ENCODE data around the gene MAP2K6. TPM values are rescaled to one million over a fixed set of nuclear protein-coding genes. Genes with fewer than 3 reads are reported as not detected.

Gene MAP2K6
- total and polyA plus RNA-seq, 11 donors = 0.61 to 5.1 (median 1.4) TPM

DNA sequence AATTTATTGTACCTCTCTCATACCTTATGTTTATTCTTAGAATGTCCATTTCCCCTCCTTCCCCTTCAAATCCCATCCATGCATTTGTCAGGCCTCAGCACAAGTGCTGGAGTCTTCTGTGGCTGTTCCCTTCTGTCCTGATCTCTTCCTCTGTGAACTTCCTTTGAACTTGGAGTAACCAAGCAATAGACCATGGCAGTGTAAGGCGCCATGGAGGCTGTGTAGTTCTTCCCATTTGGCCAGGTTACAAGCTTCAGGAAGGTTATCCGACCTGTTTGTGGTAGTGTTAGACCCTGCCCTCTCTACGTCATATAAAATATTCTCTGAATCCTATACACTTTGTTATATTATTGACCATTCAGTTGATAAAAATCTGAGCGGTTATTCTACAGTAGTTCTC, 28.6 kb downstream of the MAP2K6 start:
- H3K4me3 ChIP-seq = no peak overlapping the region
- no peak overlapping the region for H3K27ac ChIP-seq
- TF ChIP-seq, protein P1, sequence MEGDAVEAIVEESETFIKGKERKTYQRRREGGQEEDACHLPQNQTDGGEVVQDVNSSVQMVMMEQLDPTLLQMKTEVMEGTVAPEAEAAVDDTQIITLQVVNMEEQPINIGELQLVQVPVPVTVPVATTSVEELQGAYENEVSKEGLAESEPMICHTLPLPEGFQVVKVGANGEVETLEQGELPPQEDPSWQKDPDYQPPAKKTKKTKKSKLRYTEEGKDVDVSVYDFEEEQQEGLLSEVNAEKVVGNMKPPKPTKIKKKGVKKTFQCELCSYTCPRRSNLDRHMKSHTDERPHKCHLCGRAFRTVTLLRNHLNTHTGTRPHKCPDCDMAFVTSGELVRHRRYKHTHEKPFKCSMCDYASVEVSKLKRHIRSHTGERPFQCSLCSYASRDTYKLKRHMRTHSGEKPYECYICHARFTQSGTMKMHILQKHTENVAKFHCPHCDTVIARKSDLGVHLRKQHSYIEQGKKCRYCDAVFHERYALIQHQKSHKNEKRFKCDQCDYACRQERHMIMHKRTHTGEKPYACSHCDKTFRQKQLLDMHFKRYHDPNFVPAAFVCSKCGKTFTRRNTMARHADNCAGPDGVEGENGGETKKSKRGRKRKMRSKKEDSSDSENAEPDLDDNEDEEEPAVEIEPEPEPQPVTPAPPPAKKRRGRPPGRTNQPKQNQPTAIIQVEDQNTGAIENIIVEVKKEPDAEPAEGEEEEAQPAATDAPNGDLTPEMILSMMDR (IDR thresholded peaks at IDR 0.05) = no peak
- TF ChIP-seq POLR2A (IDR thresholded peaks at IDR 0.05) = no peak
- DNase-seq = no peak
- 69 to 93% (median 90%) methylated on average over 4 of the region's 4 CpGs for WGBS, 4 donors
- H3K36me3 ChIP-seq = no peaks in the 10 kb centered on the region
- no peak for ATAC-seq
- peaks cover 0 to 25% (median 5%) of the 10 kb centered on the region in 12 donors for H3K9me3 ChIP-seq
- H3K4me1 ChIP-seq = peaks cover 0 to 15% (median under 1%) of the 10 kb centered on the region in 12 donors
- intact Hi-C loops (cut with DNase I) = no loop called here
- H3K27me3 ChIP-seq = no peaks in the 10 kb centered on the region

DNA sequence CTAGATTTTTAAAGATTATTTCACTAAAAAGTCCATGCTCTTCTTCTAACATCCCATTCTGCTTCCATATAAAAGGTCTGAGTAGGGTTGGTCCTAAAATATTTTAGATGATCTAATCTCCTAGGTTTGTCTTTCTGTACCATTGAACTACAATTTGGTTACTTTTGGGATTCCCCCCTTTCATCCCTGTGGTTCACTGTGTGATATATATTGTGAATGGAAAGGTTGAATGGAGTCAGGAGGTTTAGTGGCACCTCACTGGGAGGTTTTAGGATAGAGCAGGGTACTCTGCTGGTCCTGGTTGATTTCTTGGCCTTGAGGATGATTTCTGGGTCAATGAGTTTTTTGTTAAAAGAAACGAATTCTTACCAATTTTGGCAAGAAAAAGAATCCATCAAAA, 29.5 kb downstream of the MAP2K6 start:
- no peak for ATAC-seq
- H3K27ac ChIP-seq = no peak overlapping the region
- peaks cover 0 to 25% (median 5%) of the 10 kb centered on the region in 12 donors for H3K9me3 ChIP-seq
- TF ChIP-seq POLR2A (IDR thresholded peaks at IDR 0.05) = no peak
- TF ChIP-seq, protein P1 (IDR thresholded peaks at IDR 0.05) = no peak
- intact Hi-C loops (cut with DNase I) = no loop called here
- peaks cover 0 to 19% (median 6%) of the 10 kb centered on the region in 12 donors for H3K4me1 ChIP-seq
- no peak for DNase-seq
- WGBS, 4 donors = 59 to 80% (median 74%) methylated on average over 1 of the region's 1 CpG
- H3K36me3 ChIP-seq = no peaks in the 10 kb centered on the region
- no peak overlapping the region for H3K4me3 ChIP-seq
- H3K27me3 ChIP-seq = no peaks in the 10 kb centered on the region

DNA sequence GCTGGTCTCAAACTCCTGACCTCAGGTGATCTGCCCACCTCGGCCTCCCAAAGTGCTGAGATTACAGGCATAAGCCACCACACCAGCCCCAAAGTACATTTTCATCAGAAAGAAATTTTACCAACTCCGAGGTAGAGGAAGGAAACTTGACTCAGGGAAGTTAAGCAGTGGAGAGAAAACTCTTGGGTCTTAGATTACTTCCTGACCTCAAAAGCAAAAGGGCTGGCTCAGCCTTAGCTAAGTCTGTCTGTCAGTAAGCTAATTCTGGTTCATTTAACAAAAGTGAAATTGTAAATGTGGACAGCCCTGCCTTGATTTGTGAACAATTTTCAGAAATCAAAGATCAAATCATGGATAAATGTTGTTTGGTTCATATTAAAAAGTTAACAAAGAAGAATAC, 30.6 kb downstream of the MAP2K6 start:
- 58 to 79% (median 68%) methylated on average over 2 of the region's 2 CpGs for WGBS, 4 donors
- intact Hi-C loops (cut with DNase I) = loop anchor here in 1 of 10 donors (5.0 kb wide), 1 partner anchor 42 kb away; no protein-coding TSS in a partner anchor
- DNase-seq = no peak
- TF ChIP-seq POLR2A (IDR thresholded peaks at IDR 0.05) = no peak
- TF ChIP-seq, protein P1 (IDR thresholded peaks at IDR 0.05) = no peak
- H3K4me1 ChIP-seq = peaks cover 0 to 19% (median 6%) of the 10 kb centered on the region in 12 donors
- no peak overlapping the region for H3K27ac ChIP-seq
- no peak for ATAC-seq
- H3K9me3 ChIP-seq = peaks cover 0 to 17% (median 5%) of the 10 kb centered on the region in 12 donors
- H3K27me3 ChIP-seq = no peaks in the 10 kb centered on the region
- no peak overlapping the region for H3K4me3 ChIP-seq
- no peaks in the 10 kb centered on the region for H3K36me3 ChIP-seq

DNA sequence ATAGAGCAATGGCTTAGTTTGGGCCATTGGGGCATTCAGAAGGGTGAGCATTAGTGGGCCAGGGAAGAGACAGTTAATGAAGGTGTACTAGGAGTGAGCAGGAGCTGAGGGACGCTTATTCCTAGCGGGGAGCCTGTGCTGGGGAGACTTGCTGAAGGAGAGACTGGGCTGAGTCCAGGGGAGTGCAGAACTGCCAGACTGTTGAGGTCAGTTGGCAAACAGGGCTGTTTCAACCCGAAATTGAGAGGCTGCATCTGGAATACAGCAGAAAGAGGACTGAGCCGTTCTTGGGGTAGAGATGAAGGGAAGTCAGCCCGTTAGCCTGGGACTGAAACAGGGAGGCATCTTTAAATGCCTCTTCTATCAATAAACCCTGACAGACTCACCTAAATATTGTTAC, 33.2 kb downstream of the MAP2K6 start:
- H3K27ac ChIP-seq = peak overlapping the region in 2 of 12 donors; percentile 9 to 21

More for the DNA sequence above, 33.2 kb downstream of the MAP2K6 start:
- WGBS, 4 donors = 76 to 85% (median 84%) methylated on average over 5 of the region's 5 CpGs
- Histone ChIP-seq H3K36me3 (no peaks in the 10 kb centered on the region), H3K27me3 (no peaks in the 10 kb centered on the region), H3K9me3 (no peaks in the 10 kb centered on the region), H3K4me1 (peaks cover 0 to 19% (median 6%) of the 10 kb centered on the region in 12 donors), H3K4me3 (peak overlapping the region in 2 of 12 donors; percentile 24 to 34)
- TF ChIP-seq, protein P1 (IDR thresholded peaks at IDR 0.05) = no peak
- TF ChIP-seq POLR2A (IDR thresholded peaks at IDR 0.05) = no peak
- peak in 4 of 5 donors; percentile 23 to 58 (median 34) for DNase-seq
- intact Hi-C loops (cut with DNase I) = loop anchor here in 1 of 10 donors (5.0 kb wide), 1 partner anchor 40 kb away; no protein-coding TSS in a partner anchor
- ATAC-seq = peak; percentile 64 to 90 (median 74)

Measured in heart left ventricle (tissue), 16 donors.